Measurements from ENCODE around the gene TXNRD1.

Gene TXNRD1

DNA sequence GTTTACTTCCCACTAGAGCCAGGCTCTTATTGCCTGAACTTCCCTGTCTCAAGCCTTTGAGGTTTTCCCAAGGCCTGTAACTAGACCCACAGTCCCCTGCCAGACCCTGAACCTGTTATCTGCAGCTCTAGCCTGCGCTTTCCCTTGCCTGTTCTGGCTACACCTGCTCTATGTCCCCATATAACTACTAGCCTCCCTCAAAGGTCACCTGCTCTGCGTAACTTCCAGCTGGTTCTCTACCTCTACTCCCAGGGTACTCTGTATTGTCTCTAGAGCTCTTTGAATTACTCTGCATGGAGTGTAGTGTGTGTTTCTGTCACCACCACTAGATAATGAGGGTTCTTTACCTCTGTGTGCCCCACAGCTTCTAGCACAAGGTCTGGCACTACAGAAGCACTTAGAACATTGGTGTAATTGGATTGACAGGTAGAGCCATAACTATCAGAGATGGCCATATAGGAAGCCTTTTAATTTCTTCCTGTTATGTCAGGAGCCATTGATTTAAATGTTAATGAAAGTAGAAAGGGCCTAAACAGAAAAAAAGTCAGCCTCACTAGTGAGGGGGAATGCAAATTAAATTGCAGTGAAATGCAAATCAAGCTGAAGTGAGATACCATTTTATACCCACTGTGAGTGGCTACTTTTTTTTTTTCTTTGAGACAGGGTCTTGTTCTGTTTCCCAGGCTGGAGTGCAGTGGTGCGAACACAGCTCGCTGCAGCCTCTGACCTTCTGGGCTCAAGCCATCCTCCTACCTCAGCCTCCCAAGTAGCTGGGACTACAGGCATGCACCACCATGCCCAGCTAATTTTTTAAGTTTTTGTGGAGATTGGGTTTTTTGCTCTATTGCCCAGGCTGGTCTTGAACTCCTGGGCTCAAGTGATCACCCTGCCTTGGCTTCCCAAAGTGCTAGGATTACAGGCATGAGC lies 135.7 kb downstream of the TXNRD1 start:
- DNase-seq = no peak

DNA sequence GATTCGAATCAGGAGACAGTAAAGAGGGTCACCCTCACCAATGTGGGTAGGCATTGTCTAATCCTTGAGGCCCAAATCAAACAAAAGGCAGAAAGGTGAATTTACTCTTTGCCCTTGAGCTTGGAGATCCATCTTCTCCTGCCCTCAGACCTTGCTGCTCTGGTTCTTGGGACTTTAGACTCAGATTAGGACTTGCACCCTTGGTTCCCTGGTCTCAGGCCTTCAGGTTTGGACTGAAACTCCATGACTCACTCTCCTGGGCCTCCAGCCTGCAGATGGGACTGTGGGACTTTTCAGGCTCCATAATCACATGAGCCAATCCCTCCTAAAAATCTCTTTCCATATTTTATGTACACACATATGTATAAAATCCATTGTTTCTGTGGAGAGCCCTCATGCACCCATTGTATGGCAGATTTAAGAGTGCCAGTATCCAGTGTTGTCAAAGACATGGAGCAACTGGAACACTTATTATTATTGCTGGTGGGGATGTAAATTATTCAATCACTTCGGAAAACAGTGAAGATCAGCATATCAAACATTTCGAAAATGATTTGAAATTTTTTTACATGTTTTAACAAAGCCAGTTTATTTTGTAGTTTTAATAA lies 136.6 kb downstream of the TXNRD1 start:
- DNase-seq = no peak

DNA sequence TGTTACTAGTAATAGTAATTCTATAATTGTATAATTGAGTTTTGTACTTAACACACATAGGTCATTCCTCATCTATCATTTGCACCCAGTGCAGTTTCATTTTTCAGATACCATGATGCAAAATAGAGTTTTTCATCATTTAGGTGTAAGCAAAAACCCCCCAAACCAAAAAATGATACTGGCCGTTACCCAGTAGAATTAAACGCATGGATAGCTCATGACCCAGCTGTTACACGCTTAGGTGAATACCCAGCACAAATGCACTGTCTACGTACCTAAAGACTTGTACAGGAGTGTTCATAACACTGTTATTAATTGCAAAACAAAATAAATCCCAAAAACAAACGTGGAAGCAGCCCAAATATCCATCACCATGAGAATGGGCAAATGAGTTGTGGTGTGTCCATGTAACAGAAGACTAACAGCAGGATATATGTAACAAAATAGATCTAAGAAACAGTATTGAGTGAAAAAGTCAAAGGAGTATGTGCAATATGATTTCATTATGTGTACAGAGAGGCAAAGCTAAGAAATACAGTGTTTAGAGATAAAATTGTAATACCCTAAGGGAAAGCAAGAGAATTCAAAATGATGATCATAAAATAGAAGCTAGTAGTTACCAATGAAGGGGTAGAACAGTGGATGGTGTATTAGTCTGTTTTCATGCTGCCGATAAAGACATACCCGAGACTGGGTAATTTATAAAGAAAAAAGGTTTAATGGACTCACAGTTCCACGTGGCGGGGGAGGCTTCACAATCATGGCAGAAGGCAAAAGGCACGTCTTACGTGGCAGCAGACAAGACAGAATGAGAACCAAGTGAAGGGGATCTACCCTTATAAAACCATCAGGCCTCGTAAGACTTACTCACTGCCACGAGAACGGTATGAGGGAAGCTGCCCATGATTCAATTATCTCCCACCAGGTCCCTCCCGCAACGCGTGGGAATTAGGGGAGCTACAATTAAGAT lies 137.7 kb downstream of the TXNRD1 start:
- no peak for DNase-seq

DNA sequence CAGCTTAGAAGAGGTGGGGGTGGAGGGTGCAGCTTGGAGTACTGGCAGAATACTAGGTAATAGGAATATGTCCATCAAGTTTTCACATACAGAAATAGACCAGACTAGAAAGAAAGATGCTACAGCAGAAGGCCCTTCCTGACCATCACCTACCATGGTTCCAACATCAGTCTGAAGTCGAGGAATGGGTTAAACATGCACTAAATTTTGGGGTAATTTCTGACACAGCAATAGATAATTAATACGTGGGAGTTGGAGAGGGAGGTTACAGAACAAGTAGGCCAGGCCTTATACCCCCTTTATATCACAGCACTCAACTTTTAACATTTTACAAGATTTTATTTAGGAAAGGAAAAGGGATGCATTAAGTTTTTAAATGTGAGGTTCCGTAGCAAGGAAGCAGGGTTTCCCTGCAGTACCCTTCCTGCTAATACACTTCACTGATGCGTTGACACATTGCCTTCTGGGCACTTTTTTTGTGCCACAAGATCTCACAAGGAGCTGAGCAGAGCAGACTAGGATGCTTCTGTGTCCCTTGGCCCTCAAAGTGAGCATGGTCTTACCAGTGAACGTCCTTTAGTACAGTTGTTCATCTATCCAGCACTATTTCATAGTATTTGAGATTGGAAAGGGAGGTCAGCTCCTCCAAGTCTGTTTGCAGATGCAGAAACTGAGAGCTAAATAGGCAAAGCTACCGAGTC lies 138.7 kb downstream of the TXNRD1 start:
- DNase-seq = no peak

DNA sequence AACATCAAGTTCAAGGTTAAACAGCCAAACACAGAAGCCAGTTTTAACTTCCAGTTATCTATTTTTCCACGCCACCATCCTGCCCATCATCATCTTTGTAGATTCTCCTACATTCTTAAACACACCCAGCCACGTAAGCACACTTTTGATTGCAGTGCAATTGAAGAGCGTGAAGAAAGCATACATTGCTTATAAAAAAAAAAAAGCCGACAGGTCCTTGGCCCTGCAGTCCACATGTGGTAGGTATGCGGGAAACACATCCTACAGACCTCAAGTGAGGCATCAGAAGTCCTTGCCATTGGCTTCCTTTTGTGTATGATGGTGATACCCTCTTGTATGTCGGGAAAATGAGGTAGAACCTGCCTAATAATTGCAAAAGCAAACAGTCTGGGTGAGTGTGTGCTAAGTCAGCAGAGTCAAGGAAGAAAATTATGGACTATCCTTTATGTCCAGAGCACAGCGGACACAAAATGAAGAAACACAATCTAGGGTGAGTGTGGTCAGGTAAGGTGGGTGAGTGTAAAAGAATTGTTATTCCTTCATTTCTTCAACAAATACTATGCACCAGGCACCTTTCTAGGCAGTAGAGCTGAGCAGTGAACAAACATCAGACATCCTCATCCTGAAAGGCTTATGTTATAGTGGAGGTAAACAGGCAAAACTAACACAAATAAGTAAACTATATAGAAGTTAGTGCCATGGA lies 139.4 kb downstream of the TXNRD1 start:
- DNase-seq = no peak

DNA sequence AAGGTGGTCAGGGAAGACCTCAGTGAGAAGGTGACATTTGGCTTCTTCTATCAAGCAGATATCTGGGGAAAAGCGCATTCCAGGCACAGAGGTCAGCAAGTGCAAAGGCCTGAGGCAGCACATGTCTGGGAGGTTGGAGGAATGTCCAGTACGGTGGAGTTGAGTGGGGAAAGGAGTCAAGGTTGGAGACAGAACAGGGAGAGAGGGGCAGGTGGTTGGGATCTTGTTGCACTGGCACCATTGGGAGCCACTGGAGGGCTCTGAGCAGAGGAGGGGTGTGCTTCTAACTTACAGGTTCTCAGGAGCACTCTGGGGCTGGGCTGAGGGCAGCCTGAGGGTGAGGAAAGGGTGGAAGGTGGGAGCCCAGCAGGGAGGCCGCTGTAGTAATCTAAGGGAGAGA lies 140.1 kb downstream of the TXNRD1 start:
- DNase-seq = no peak

DNA sequence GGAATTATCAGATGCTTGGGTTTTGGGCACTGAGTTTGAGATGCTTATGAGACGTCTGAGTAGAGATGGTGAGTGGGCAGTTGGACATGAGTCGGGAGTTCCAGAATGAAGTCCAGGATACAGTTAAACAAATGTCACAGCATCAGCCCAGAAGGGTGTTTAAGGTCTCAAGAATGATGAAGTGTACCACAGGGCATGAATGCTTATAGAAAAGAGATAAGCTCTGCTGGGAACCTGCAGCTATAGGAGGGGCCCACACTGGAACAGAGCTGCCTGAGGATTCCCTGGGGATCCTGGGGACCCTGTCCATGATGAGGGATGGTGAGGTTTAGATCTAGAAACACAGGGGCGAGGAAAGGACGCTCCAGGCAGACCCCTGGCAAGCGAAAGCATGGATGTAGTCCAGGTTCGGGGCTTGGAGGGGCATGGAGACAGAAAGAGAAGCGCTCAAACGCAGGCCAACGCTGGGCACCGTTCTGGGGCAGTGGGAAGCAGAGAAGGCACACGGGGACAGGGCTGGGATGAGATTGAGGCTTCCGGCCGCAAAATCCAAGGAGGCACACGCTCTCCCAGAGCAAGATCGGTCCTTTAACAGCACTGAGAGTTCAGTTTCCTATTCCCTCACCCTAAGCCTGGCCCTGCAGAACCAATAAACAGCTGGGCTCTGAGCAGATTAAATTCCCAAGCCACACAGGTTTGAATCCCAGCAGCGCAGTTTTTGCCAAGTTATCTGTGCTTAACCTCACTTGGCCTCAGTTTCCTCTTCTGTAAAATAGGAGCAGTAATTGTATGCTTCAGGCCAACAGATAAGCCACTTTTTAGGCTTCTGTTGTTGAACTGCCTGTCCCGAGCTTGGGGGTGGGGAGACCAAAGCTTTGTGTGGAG lies 140.9 kb downstream of the TXNRD1 start:
- no peak for DNase-seq

DNA sequence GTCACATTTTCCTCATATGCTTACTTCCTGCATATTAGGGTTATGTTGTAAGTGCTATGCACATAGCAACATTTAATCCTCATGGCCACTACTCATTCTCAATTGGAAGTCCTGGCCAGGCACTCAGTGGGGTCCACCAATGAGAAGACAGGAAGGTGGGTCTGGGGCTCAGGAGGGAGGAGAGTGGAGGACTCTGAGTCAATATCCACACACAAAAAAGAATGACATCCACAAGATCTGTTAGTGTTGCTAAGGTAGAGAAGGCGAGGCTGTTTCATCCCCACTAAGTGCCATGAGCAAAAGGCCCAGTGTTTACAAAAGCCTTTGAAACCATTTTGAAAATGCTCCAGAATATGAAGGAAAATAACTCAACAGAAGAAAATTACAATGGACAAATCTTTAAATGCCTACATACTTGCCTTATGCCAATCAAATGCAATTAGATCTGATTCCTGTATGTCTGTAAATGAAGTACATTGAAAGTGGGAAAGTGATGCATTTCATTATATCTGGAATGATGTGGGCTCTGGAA lies 141.9 kb downstream of the TXNRD1 start:
- no peak for DNase-seq

DNA sequence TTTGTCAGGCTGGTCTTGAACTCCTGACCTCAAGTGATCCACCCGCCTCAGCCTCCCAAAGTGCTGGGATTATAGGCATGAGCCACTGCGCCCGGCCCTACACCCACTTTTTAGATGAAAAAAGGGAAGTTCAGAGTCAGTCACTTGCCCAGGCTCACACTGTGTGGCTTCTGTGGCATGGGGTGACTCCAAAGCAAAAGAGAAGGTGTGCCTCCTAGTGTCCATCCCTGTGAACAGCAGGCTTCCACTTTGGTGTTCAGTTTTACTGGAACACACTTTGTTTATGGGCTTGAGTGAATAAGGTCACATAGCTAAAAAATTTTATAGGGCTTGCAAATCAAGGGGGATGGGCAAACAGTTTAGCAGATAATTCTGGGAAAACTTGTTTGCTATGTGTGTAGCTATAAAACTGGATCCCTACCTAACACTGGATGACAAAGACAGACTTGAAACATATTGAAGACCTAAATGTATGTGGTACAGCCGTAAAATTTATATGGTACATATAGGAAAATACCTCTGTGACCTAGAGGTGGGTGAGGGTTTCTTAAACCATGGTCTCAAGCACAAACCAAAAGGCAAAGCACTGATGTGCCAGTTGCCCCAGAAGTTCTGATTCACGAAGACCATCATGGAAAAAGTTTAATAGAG lies 142.9 kb downstream of the TXNRD1 start:
- DNase-seq = peak in 6 of 14 donors; percentile 4 to 42 (median 22)

DNA sequence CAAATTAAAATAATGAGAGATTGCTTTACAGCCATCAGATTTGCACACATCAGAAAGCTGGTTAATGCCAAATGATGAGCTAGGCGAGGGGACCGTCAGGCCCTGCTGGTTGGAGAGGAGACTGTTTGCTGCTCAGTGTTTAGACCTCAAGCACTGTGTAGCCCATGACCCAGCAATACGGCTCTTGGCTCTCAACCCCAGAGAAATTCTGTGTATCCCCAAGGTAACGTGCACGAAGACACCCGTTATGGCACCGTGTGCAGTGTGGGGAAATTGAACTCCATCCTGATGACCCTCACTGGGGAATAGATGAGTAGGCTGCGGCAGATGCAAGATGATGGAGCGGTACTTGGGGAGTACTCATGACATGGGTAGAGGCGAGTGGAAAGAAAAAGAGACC lies 143.6 kb downstream of the TXNRD1 start:
- DNase-seq = no peak

DNA sequence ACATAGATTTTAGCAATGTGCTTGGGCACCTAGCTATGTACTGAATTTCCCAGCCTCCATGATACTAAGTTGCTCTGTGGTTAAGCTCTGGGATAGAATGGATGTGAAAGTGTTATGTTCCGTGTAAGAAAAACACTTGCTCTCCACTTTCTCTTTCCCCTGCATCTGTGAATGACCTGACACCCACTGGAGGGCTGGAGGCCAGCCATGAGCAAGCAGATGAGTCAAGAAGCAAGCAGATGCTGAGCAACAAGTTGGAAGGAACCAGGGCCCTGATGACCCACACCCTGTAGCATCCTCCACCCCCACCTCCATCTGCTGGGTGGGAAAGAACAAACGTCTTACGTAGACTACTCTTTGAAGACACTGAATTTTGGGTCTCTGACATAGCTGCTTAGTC lies 144.6 kb downstream of the TXNRD1 start:
- DNase-seq = no peak

DNA sequence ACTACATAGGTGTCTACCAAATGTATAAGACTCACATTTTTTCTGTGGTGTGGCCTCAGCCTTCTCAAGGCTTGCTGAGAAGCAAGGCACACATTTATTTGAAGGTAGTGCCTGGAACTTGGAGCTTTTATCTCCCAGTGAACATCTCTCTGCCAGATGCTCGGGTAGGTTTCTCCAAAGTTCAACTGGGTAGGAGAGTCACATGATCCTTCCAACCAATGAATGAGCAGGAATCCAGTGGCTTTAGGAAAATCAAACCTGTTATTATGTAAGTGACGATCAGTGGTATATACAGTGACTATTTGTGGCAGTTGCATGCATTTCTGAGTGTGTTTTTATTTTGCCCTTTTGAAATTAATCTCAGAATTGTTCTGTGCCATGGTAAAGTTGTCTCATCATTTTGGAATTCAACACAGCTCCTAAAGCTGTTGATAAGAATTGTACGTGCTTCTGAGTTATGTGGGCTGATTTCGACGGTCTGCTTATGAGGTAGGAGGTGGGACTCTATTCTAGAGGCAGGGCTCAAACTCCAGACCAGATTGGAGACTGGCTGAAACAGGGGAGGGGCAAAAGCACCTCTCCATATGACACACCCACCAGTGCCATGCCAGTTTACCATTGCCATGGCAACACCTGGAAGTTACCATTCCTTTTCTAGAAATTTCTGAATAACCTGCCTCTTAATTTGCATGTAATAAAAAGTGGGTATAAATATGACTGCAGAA lies 145.6 kb downstream of the TXNRD1 start:
- no peak for DNase-seq

DNA sequence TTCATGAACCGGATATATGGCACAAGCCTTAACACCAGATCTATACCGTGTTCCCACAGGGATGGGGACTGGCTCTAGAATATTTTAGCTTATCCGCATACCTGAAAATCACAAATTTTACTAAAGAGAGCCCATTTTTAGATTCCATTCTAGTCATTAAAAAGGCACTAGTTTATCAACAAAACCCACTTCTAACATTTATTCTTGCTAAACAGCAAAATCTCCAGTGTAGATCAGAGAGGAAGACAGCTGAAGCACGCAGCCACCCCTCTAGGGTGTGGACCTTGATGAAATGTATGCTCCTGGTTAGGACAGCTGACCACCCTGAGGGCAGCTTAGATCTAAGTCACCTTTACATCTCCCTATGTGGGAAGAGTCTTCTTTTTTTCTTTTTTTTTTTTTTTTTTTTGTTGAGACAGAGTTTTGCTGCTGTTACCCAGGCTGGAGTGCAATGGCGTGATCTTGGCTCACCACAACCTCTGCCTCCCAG lies 150.4 kb downstream of the TXNRD1 start:
- DNase-seq = no peak

DNA sequence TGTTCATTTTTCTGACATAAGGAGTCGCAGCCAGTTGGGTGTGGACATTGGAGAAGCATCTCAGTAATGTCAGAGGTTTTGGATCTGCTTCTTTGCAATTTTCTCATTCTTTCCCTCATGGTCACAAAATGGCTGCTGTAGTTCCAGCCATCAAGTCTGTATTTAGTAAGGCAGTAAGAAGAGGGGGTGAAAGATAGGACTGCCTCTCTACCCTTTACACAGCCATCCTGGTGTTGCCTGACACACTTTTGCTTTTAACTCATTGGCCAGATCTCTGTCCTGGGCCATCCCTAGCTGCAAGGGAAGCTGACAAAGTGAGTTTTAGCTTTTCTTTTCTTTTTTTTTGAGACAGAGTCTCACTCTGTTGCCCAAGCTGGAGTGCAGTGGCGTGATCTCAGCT lies 154.1 kb downstream of the TXNRD1 start:
- no peak for DNase-seq

DNA sequence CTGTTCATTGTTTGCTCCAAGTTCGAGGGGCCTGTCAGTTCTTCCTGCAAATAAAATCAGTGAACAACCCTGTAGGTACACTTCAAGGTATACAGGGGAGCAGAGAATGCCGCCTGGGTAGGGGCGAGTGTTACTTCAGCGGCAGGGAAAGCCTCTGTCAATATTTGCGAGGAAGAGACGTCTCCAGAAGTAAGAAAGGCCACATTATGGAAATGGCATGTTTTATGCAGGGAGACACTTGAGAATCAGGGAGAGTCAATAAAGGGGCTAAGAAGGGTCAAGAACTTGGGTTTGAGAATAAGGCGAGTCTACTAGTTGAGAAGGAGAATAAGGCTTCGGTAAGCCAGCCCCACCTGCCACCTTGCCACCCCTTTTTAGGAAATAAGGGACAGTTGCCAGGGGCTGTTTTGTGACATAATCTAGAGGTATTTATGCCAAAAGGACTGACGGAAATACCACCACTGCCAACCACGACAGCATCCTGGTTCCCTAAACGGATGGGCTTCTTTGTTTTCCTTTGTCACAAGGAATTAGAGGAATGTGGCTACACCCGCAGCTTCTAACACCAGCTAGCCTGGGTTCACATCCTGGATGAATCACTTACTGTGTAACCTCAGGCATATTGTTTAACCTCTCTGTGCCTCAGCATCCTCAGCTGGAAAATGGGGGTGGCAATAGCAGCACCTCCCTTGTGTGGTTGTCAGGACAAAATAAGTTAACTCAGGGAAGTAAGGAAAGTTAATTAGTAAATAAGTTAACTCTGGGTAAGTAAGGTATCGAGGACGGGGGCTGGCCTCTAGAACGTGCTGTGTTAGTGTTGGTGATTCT lies 155.7 kb downstream of the TXNRD1 start:
- no peak for DNase-seq

DNA sequence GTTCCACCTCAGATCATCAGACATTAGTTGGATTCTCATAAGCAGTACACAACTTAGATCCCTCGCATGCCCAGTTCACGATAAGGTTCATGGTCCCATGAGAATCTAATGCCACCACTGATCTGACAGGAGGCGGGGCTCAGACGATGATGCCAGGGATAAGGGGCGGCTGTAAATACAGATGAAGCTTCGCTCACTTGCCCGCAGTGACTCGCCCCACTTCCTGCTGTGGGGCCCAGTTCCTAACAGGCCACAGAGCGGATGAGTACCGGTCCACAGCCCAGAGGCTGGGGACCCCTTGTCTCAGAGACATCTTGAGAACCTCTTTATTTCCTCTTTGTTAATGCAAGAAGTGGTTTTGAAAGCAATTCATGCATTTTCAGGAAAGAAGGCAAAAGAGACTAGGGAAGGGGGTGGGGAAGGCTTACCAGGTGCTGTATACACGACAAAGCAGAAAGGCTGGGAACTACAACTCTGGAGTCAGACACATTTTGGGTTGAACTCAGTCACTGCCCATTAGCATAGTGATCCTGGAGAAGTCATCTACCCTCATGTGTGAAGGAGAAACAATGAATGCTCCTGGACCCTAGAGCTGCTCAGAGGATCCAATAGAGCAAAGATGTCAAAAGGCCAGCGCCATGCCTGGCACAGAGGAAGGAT lies 156.6 kb downstream of the TXNRD1 start:
- DNase-seq = no peak

DNA sequence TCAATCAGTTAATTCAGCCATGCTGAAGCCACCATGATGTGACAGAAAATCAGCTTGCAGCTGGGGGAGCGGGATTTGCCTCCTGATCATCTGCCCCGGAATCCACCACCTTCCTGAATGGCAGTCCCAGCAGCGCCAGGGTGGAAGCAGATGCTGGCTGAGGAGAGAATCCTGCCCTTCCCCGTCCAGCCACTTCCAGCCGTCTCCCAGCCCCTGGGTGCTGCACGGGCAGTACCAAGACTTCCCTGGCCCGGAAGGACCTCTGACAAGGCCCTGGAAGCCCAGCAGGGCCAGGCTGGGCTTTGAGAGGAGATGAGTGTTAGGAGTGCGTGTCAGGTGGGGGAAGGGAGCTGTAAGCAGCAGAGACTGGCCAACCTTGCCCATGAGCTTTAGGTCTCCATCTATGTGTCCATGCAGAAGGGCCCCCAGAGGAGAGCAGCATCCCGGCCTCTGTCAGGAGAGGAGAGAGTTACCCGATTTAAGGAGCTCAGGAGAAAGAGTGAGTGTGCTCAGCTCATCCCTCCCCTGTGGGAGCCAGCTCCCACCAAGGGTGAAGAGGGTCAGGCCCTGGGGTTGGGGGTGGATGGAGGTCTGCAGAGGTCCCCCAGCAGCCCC lies 157.2 kb downstream of the TXNRD1 start:
- DNase-seq = no peak
